HTR-8/SVneo (cell line): ENCODE data around the gene NIPAL3.
"Not testable (repeated sequence)": the region's sequence is repeated elsewhere in the genome, so short reads cannot be mapped to it uniquely, and the experiment has no call there.

Source experiments
- DNase-seq: peaks from one replicate; pipeline ENCODE4 v3.0.0; 2011; ENCODE audit warnings: low spot score, mixed read lengths; ENCODE audit not compliant: insufficient read length
- FAIRE-seq: peaks from 2 replicates; lab custom pipeline; 2011; peaks lifted over from hg19 to GRCh38; lab: Jason Lieb, UNC

Gene NIPAL3

GRCh38 chr1:24484199-24484598, 68.6 kb downstream of the NIPAL3 start:
- no peak for DNase-seq
- no peak for FAIRE-seq

GRCh38 chr1:24486331-24487065, 70.9 kb downstream of the NIPAL3 start:
- FAIRE-seq, result no peak

GRCh38 chr1:24487455-24487854, 71.9 kb downstream of the NIPAL3 start:
- DNase-seq (no peak), FAIRE-seq (no peak)

More at GRCh38 chr1:24486331-24487065, 70.9 kb downstream of the NIPAL3 start:
- no peak for DNase-seq

GRCh38 chr1:24488159-24488558, 72.6 kb downstream of the NIPAL3 start:
- not testable (repeated sequence) for FAIRE-seq, DNase-seq

- no peak for DNase-seq
- FAIRE-seq, result no peak
These were observed 74.1 kb downstream of the NIPAL3 start for GRCh38 chr1:24489674-24490073.

GRCh38 chr1:24490101-24490781, 74.6 kb downstream of the NIPAL3 start:
- DNase-seq, result no peak
- no peak for FAIRE-seq

GRCh38 chr1:24491577-24492360, 76.2 kb downstream of the NIPAL3 start:
- DNase-seq (peak; percentile 28), FAIRE-seq (no peak)

GRCh38 chr1:24492935-24493334, 77.3 kb downstream of the NIPAL3 start:
- not testable (repeated sequence) for DNase-seq, FAIRE-seq

GRCh38 chr1:24493785-24494184, 78.2 kb downstream of the NIPAL3 start:
- FAIRE-seq (no peak), DNase-seq (no peak)

- FAIRE-seq (no peak), DNase-seq (no peak)
These were observed 83.0 kb downstream of the NIPAL3 start for GRCh38 chr1:24498589-24498988.

- FAIRE-seq, result no peak
- no peak for DNase-seq
These were observed 84.9 kb downstream of the NIPAL3 start for GRCh38 chr1:24500448-24501048.

- peak; percentile 26 for DNase-seq
- FAIRE-seq, result no peak
These were observed 85.9 kb downstream of the NIPAL3 start for GRCh38 chr1:24501371-24502064.

- DNase-seq (peak; percentile 29), FAIRE-seq (peak; percentile 26)
These were observed 86.6 kb downstream of the NIPAL3 start for GRCh38 chr1:24502065-24502708.

GRCh38 chr1:24502709-24503058, 87.1 kb downstream of the NIPAL3 start, which contains the start of gene RCAN3:
Gene RCAN3, plus strand, starts transcription at chr1:24502836. Its CDS starts 11,537 bp downstream, at chr1:24514373.
- FAIRE-seq, result no peak
- DNase-seq, result peak; percentile 91

- peak; percentile 18 for DNase-seq
These were observed 87.6 kb downstream of the NIPAL3 start for GRCh38 chr1:24503059-24503751.

GRCh38 chr1:24503870-24504523, 88.4 kb downstream of the NIPAL3 start:
- DNase-seq (no peak), FAIRE-seq (no peak)

More at GRCh38 chr1:24503059-24503751, 87.6 kb downstream of the NIPAL3 start:
- no peak for FAIRE-seq

- DNase-seq (no peak), FAIRE-seq (no peak)
These were observed 89.0 kb downstream of the NIPAL3 start for GRCh38 chr1:24504560-24504959.

- FAIRE-seq (no peak), DNase-seq (no peak)
These were observed 90.2 kb downstream of the NIPAL3 start for GRCh38 chr1:24505816-24506215.
